Nephron progenitor cell (in vitro differentiated cells): ENCODE measurements around the gene LPP.

Source experiments
- DNase-seq: peaks from one replicate; pipeline ENCODE4 v3.0.0; 2021
- H3K27ac Mint-ChIP-seq: 2 replicates; pipeline ENCODE4 v1.8.0; 2021; ENCODE audit warnings: mild to moderate bottlenecking, moderate library complexity, mixed read lengths
- H3K27me3 Mint-ChIP-seq: 2 replicates; pipeline ENCODE4 v1.8.0; 2021; ENCODE audit warnings: mild to moderate bottlenecking, low read depth, mixed read lengths; ENCODE audit not compliant: poor library complexity
- H3K36me3 Mint-ChIP-seq: 2 replicates; pipeline ENCODE4 v1.8.0; 2021; ENCODE audit warnings: low read depth, mixed read lengths
- H3K4me1 Mint-ChIP-seq: 2 replicates; pipeline ENCODE4 v1.8.0; 2021; ENCODE audit warnings: mixed read lengths
- H3K4me3 Mint-ChIP-seq: 2 replicates; pipeline ENCODE4 v1.8.0; 2021; ENCODE audit warnings: mild to moderate bottlenecking, moderate library complexity, mixed read lengths
- H3K9me3 Mint-ChIP-seq: 2 replicates; pipeline ENCODE4 v1.8.0; 2021; ENCODE audit warnings: mild to moderate bottlenecking, moderate library complexity, mixed read lengths
- CTCF ChIP-seq: fragments of 200-600 bp; sonication (generic); IDR thresholded peaks from 2 replicates; pipeline ENCODE4 v1.5.0; 2021; ENCODE audit warnings: antibody characterized with exemption

LPP gene

GRCh38 chr3:188279502-188280335, 125.8 kb downstream of the LPP start:
- peaks cover 5% of the 10 kb centered on the region for H3K36me3 Mint-ChIP-seq
- no peaks in the 10 kb centered on the region for H3K9me3 Mint-ChIP-seq
- H3K4me1 Mint-ChIP-seq, result peaks cover 65% of the 10 kb centered on the region
- peaks cover 3% of the 10 kb centered on the region for H3K27me3 Mint-ChIP-seq
- no peak for TF ChIP-seq CTCF
- H3K27ac Mint-ChIP-seq, result peak overlapping the region; percentile 44
- no peak for DNase-seq
- H3K4me3 Mint-ChIP-seq, result no peak overlapping the region

GRCh38 chr3:188280627-188281026, 126.7 kb downstream of the LPP start:
- Mint-ChIP-seq H3K36me3 (peaks cover 5% of the 10 kb centered on the region), H3K4me1 (peaks cover 74% of the 10 kb centered on the region), H3K9me3 (no peaks in the 10 kb centered on the region), H3K4me3 (no peak overlapping the region), H3K27me3 (peaks cover 3% of the 10 kb centered on the region), H3K27ac (no peak overlapping the region)
- TF ChIP-seq CTCF, result no peak
- DNase-seq, result no peak

GRCh38 chr3:188282871-188283270, 128.9 kb downstream of the LPP start:
- H3K27me3 Mint-ChIP-seq, result peaks cover 3% of the 10 kb centered on the region
- no peak overlapping the region for H3K4me3 Mint-ChIP-seq
- no peak for TF ChIP-seq CTCF
- no peaks in the 10 kb centered on the region for H3K36me3 Mint-ChIP-seq
- peaks cover 80% of the 10 kb centered on the region for H3K4me1 Mint-ChIP-seq
- peak; percentile 30 for DNase-seq
- H3K27ac Mint-ChIP-seq, result peak overlapping the region; percentile 37
- H3K9me3 Mint-ChIP-seq, result no peaks in the 10 kb centered on the region

- no peak for DNase-seq
- H3K4me1 Mint-ChIP-seq, result peaks cover 82% of the 10 kb centered on the region
- TF ChIP-seq CTCF, result no peak
- peak overlapping the region; percentile 83 for H3K27ac Mint-ChIP-seq
- H3K36me3 Mint-ChIP-seq, result no peaks in the 10 kb centered on the region
- H3K4me3 Mint-ChIP-seq, result peak overlapping the region; percentile 60
- no peaks in the 10 kb centered on the region for H3K9me3 Mint-ChIP-seq
- H3K27me3 Mint-ChIP-seq, result peaks cover under 1% of the 10 kb centered on the region
Observed at GRCh38 chr3:188283347-188283746, 129.4 kb downstream of the LPP start.

- no peak for DNase-seq
- H3K27ac Mint-ChIP-seq, result peak overlapping the region; percentile 93
- H3K9me3 Mint-ChIP-seq, result no peaks in the 10 kb centered on the region
- peaks cover 72% of the 10 kb centered on the region for H3K4me1 Mint-ChIP-seq
- H3K27me3 Mint-ChIP-seq, result no peaks in the 10 kb centered on the region
- peaks cover 3% of the 10 kb centered on the region for H3K36me3 Mint-ChIP-seq
- TF ChIP-seq CTCF, result no peak
- H3K4me3 Mint-ChIP-seq, result no peak overlapping the region
Observed at GRCh38 chr3:188284455-188285212, 130.7 kb downstream of the LPP start.
